Loucy (cell line): ENCODE results near the gene PIK3R5.

Source experiments
- H2AFZ ChIP-seq: fragments of 200-600 bp; sonication (generic); 2 replicates; pipeline ENCODE4 v1.6.0; 2016; ENCODE audit warnings: antibody characterized with exemption, mild to moderate bottlenecking, low read length, moderate library complexity
- H3F3A ChIP-seq: fragments of 200-600 bp; 2 replicates; pipeline ENCODE4 v1.6.0; 2016; ENCODE audit warnings: antibody characterized with exemption, low read depth, mild to moderate bottlenecking
- H3K27me3 ChIP-seq: fragments of 200-600 bp; sonication (generic); 2 replicates; pipeline ENCODE4 v1.6.1; 2014; ENCODE audit warnings: low read length, mild to moderate bottlenecking; ENCODE audit not compliant: insufficient read depth, poor library complexity, severe bottlenecking
- H3K36me3 ChIP-seq: fragments of 200-600 bp; sonication (generic); 2 replicates; pipeline ENCODE4 v1.6.1; 2016; ENCODE audit warnings: low read length; ENCODE audit not compliant: insufficient read depth
- H3K4me1 ChIP-seq: fragments of 200-600 bp; sonication (generic); 2 replicates; pipeline ENCODE4 v1.5.1; 2014; ENCODE audit warnings: low read length, mild to moderate bottlenecking; ENCODE audit not compliant: insufficient read depth, poor library complexity, severe bottlenecking
- H3K4me2 ChIP-seq: fragments of 200-600 bp; sonication (generic); 2 replicates; pipeline ENCODE4 v1.6.0; 2014; ENCODE audit warnings: antibody characterized with exemption, low read length, low read depth, mild to moderate bottlenecking; ENCODE audit not compliant: poor library complexity, severe bottlenecking
- H3K4me3 ChIP-seq: fragments of 200-600 bp; sonication (generic); 2 replicates; pipeline ENCODE4 v1.5.1; 2014; ENCODE audit warnings: low read length, mild to moderate bottlenecking, mixed read lengths; ENCODE audit not compliant: poor library complexity, severe bottlenecking
- H3K79me2 ChIP-seq: fragments of 200-600 bp; sonication (generic); 2 replicates; pipeline ENCODE4 v1.6.1; 2014; ENCODE audit warnings: low read length; ENCODE audit not compliant: insufficient read depth
- H3K9ac ChIP-seq: fragments of 200-600 bp; sonication (generic); 2 replicates; pipeline ENCODE4 v1.6.0; 2014; ENCODE audit warnings: mild to moderate bottlenecking, low read depth, low read length, moderate library complexity; ENCODE audit not compliant: poor library complexity, severe bottlenecking
- H3K9me2 ChIP-seq: fragments of 200-600 bp; sonication (generic); replicated peaks from 2 replicates; pipeline ENCODE4 v1.6.1; 2016; ENCODE audit warnings: low read depth, low read length, mixed read lengths
- H3K9me3 ChIP-seq: fragments of 200-600 bp; sonication (generic); 2 replicates; pipeline ENCODE4 v1.6.1; 2014; ENCODE audit warnings: mild to moderate bottlenecking, antibody characterized with exemption, low read length, low read depth; ENCODE audit not compliant: insufficient read depth
- H4K20me1 ChIP-seq: fragments of 200-600 bp; sonication (generic); 2 replicates; pipeline ENCODE4 v1.6.0; 2014; ENCODE audit warnings: antibody characterized with exemption, low read length, mild to moderate bottlenecking; ENCODE audit not compliant: insufficient read depth, poor library complexity, severe bottlenecking
- CTCF ChIP-seq: fragments of 200-600 bp; sonication (generic); conservative IDR thresholded peaks from 2 replicates; pipeline ENCODE4 v1.5.1; 2014; ENCODE audit warnings: mild to moderate bottlenecking, antibody characterized with exemption, low read length
- EZH2phosphoT487 ChIP-seq: fragments of 200-600 bp; IDR thresholded peaks from 2 replicates; pipeline ENCODE4 v1.6.1; 2018; ENCODE audit warnings: antibody characterized with exemption, mild to moderate bottlenecking, moderate library complexity, borderline replicate concordance

PIK3R5 gene

GRCh38 chr17:8934346-8934745, 31.2 kb downstream of the PIK3R5 start:
- Histone ChIP-seq H3K4me2 (peak overlapping the region; percentile 48), H3K27me3 (no peaks in the 10 kb centered on the region), H3K4me3 (no peak overlapping the region), H3K79me2 (no peaks in the 10 kb centered on the region; the same call in 1 of the 2 replicates), H4K20me1 (no peaks in the 10 kb centered on the region), H3K9me2 (no peaks in the 10 kb centered on the region), H2AFZ (no peak overlapping the region), H3K9ac (no peak overlapping the region), H3K36me3 (0 out of 2 replicates have a peak, but pooled peaks cover 5% of the 10 kb centered on the region), H3K4me1 (peaks cover 13% of the 10 kb centered on the region), H3F3A (no peaks in the 10 kb centered on the region), H3K9me3 (peaks cover 11% of the 10 kb centered on the region; the same call in 1 of the 2 replicates)
- TF ChIP-seq CTCF (no peak), EZH2phosphoT487 (no peak)

- peaks cover 31% of the 10 kb centered on the region; the same call in 1 of the 2 replicates for H3K9me3 ChIP-seq
- TF ChIP-seq CTCF (no peak), EZH2phosphoT487 (no peak)
- no peaks in the 10 kb centered on the region; the same call in 1 of the 2 replicates for H3K79me2 ChIP-seq
- H3K4me2 ChIP-seq = no peak overlapping the region
- no peaks in the 10 kb centered on the region for H3F3A ChIP-seq
- no peak overlapping the region for H3K4me3 ChIP-seq
- peaks cover 4% of the 10 kb centered on the region; the same call in 1 of the 2 replicates for H3K36me3 ChIP-seq
- H3K9me2 ChIP-seq = no peaks in the 10 kb centered on the region
- no peak overlapping the region for H3K9ac ChIP-seq
- no peaks in the 10 kb centered on the region for H4K20me1 ChIP-seq
- H3K4me1 ChIP-seq = peaks cover 13% of the 10 kb centered on the region
- no peaks in the 10 kb centered on the region for H3K27me3 ChIP-seq
- no peak overlapping the region for H2AFZ ChIP-seq
Measured at GRCh38 chr17:8930649-8931048, 34.9 kb downstream of the PIK3R5 start.

- H3K36me3 ChIP-seq = peaks cover 4% of the 10 kb centered on the region; the same call in 1 of the 2 replicates
- H3K27me3 ChIP-seq = no peaks in the 10 kb centered on the region
- no peak overlapping the region for H2AFZ ChIP-seq
- H3K9me3 ChIP-seq = peaks cover 31% of the 10 kb centered on the region; the same call in 1 of the 2 replicates
- H3F3A ChIP-seq = no peaks in the 10 kb centered on the region
- TF ChIP-seq EZH2phosphoT487 = no peak
- no peak for TF ChIP-seq CTCF
- no peak overlapping the region for H3K9ac ChIP-seq
- no peaks in the 10 kb centered on the region for H3K4me1 ChIP-seq
- no peaks in the 10 kb centered on the region for H4K20me1 ChIP-seq
- no peaks in the 10 kb centered on the region; the same call in 1 of the 2 replicates for H3K79me2 ChIP-seq
- H3K4me2 ChIP-seq = no peak overlapping the region
- H3K4me3 ChIP-seq = no peak overlapping the region
- H3K9me2 ChIP-seq = no peaks in the 10 kb centered on the region
Measured at GRCh38 chr17:8928347-8928746, 37.2 kb downstream of the PIK3R5 start.
